HCT116 (cell line): Measurements from ENCODE around the gene ZNF485. TPM values are rescaled to one million over a fixed set of nuclear protein-coding genes. Genes with fewer than 3 reads are reported as not detected.

Experiments used
- ATAC-seq: fragments of 200-7000 bp; cut with Tn5 transposase; 2 replicates; pipeline ENCODE4 v1.9.1; 2020; ENCODE audit warnings: mild to moderate bottlenecking, moderate library complexity
- BruUV-seq: library from RNA; stranded (reverse); fragments of 400-500 nt; replicated peaks from 2 replicates; lab custom pipeline; 2021; lab: Mats Ljungman, UMichigan
- CTCF ChIA-PET: fragments of 300-600 bp; sonication (Branson Sonifier 250); formaldehyde crosslinking; loops from one replicate; lab custom pipeline; 2021; ENCODE audit warnings: antibody characterized with exemption; lab: Charles Lee
- POLR2A ChIA-PET: fragments of 300-600, 350-600 bp; sonication (Branson Sonifier 250); formaldehyde crosslinking; loops from one replicate; lab custom pipeline; 2021; ENCODE audit warnings: antibody characterized with exemption; lab: Charles Lee
- RAD21 ChIA-PET, 2 experiments: fragments of 300-600 bp; sonication (Branson Sonifier 250); formaldehyde crosslinking; loops; one replicate each; lab custom pipeline; 2023; ENCODE audit warnings: low total read pairs in 2 of 2; ENCODE audit not compliant: uncharacterized antibody in 2 of 2, unreplicated experiment in 2 of 2, low non-redundant PET in 1 of 2; lab: Charles Lee
- DNase-seq: peaks from one replicate; pipeline ENCODE4 v3.0.0-alpha.2; 2010; ENCODE audit warnings: low read depth, low spot score
- H2AFZ ChIP-seq: fragments of 200-600 bp; shearing (Covaris generic), sonication (generic); 2 replicates; pipeline ENCODE4 v1.6.1; 2017; ENCODE audit warnings: low read depth, mixed run types, mixed read lengths, antibody characterized with exemption, low read length; ENCODE audit not compliant: poor library complexity, severe bottlenecking
- H3K27ac ChIP-seq: 2 replicates; pipeline ENCODE4 v1.5.1; 2012; ENCODE audit warnings: low read depth, low read length
- H3K27me3 ChIP-seq: fragments of 200-600 bp; sonication (generic); 2 replicates; pipeline ENCODE4 v1.6.1; 2016; ENCODE audit warnings: mixed run types, low read length, mixed read lengths; ENCODE audit not compliant: insufficient read depth
- H3K36me3 ChIP-seq, 2 experiments: fragments of 200-500 bp in 1 of 2; fragments of 200-600 bp in 1 of 2; sonication (Bioruptor generic) in 1 of 2; sonication (generic) in 1 of 2; 2 replicates each; pipeline versions ENCODE4 v1.5.1 to v1.6.1; 2014 to 2016; ENCODE audit warnings: low read length in 2 of 2, inconsistent platforms in 1 of 2, mixed read lengths in 1 of 2, mixed run types in 1 of 2; ENCODE audit not compliant: insufficient read depth in 2 of 2, control insufficient read depth in 1 of 2
- H3K4me1 ChIP-seq, 2 experiments: fragments of 200-600 bp in 1 of 2; sonication (generic) in 1 of 2; 2 replicates each; pipeline versions ENCODE4 v1.5.1 to v1.6.1; 2012 to 2017; ENCODE audit warnings: low read length in 2 of 2, inconsistent platforms in 1 of 2, mild to moderate bottlenecking in 1 of 2, mixed read lengths in 1 of 2, mixed run types in 1 of 2, moderate library complexity in 1 of 2; ENCODE audit not compliant: insufficient read depth in 2 of 2, control insufficient read depth in 1 of 2
- H3K4me2 ChIP-seq: fragments of 200-600 bp; sonication (generic); 2 replicates; pipeline ENCODE4 v1.6.1; 2017; ENCODE audit warnings: mixed run types, low read length, mixed read lengths
- H3K4me3 ChIP-seq, 2 experiments: fragments of 200-600 bp in 1 of 2; sonication (generic) in 1 of 2; replicated peaks in 1 of 2; 2 replicates each; pipeline ENCODE4 v1.5.1; 2011 to 2016; ENCODE audit warnings: low read length in 2 of 2, control low read depth in 1 of 2, low read depth in 1 of 2, mild to moderate bottlenecking in 1 of 2, mixed read lengths in 1 of 2, mixed run types in 1 of 2
- H3K79me2 ChIP-seq: fragments of 200-600 bp; sonication (generic); 2 replicates; pipeline ENCODE4 v1.6.1; 2017; ENCODE audit warnings: mild to moderate bottlenecking, mixed run types, low read length, moderate library complexity, mixed read lengths; ENCODE audit not compliant: insufficient read depth
- H3K9ac ChIP-seq: fragments of 200-600 bp; sonication (generic); 2 replicates; pipeline ENCODE4 v1.6.1; 2016; ENCODE audit warnings: low read length, mixed read lengths
- H3K9me2 ChIP-seq: fragments of 200-600 bp; sonication (generic), shearing (Covaris generic); 2 replicates; pipeline ENCODE4 v1.6.1; 2017; ENCODE audit warnings: mixed run types, mild to moderate bottlenecking, moderate library complexity; ENCODE audit not compliant: insufficient read depth
- H3K9me3 ChIP-seq, 2 experiments: fragments of 200-500 bp in 1 of 2; fragments of 200-600 bp in 1 of 2; sonication (Bioruptor generic) in 1 of 2; sonication (generic) in 1 of 2; 2 replicates each; pipeline ENCODE4 v1.6.1; 2014 to 2017; ENCODE audit warnings: low read length in 2 of 2, mixed read lengths in 2 of 2, inconsistent platforms in 1 of 2, low read depth in 1 of 2, mild to moderate bottlenecking in 1 of 2, mixed run types in 1 of 2, moderate library complexity in 1 of 2; ENCODE audit not compliant: control insufficient read depth in 1 of 2, insufficient read depth in 1 of 2
- H4K20me1 ChIP-seq: fragments of 200-600 bp; sonication (generic), shearing (Covaris generic); 2 replicates; pipeline ENCODE4 v1.6.1; 2017; ENCODE audit warnings: mixed run types, mild to moderate bottlenecking, moderate library complexity; ENCODE audit not compliant: insufficient read depth
- CBX3 ChIP-seq: IDR thresholded peaks from 2 replicates; pipeline ENCODE4 v1.6.1; 2012; ENCODE audit warnings: low read depth
- CEBPB ChIP-seq: IDR thresholded peaks from 2 replicates; pipeline ENCODE4 v1.6.1; 2012; ENCODE audit warnings: low read depth
- CTCF ChIP-seq, 3 experiments: fragments of 200-600 bp in 1 of 3; sonication (generic) in 1 of 3; IDR thresholded peaks in 2 of 3; conservative IDR thresholded peaks in 1 of 3; 2 replicates each; pipeline ENCODE4 v1.5.1; 2012 to 2017; ENCODE audit warnings: low read depth in 2 of 3, low read length in 2 of 3, antibody characterized with exemption in 1 of 3, borderline replicate concordance in 1 of 3, control low read depth in 1 of 3, mild to moderate bottlenecking in 1 of 3, mixed read lengths in 1 of 3, mixed run types in 1 of 3, moderate library complexity in 1 of 3; ENCODE audit not compliant: insufficient read depth in 1 of 3
- EZH2 ChIP-seq: fragments of 200-600 bp; sonication (generic); IDR thresholded peaks from 2 replicates; pipeline ENCODE4 v1.6.1; 2017; ENCODE audit warnings: antibody characterized with exemption, mixed run types
- EZH2phosphoT487 ChIP-seq: fragments of 200-600 bp; IDR thresholded peaks from 2 replicates; pipeline ENCODE4 v1.6.1; 2018; ENCODE audit warnings: antibody characterized with exemption, borderline replicate concordance
- JUND ChIP-seq: IDR thresholded peaks from 2 replicates; pipeline ENCODE4 v1.6.1; 2012
- RAD21 ChIP-seq: IDR thresholded peaks from 2 replicates; pipeline ENCODE4 v1.6.1; 2012; ENCODE audit warnings: low read depth, mild to moderate bottlenecking
- SIN3A ChIP-seq: IDR thresholded peaks from 2 replicates; pipeline ENCODE4 v1.6.1; 2012; ENCODE audit warnings: low read depth
- YY1 ChIP-seq: IDR thresholded peaks from 2 replicates; pipeline ENCODE4 v1.6.1; 2011; ENCODE audit warnings: low read length, low read depth, moderate library complexity, mild to moderate bottlenecking; ENCODE audit not compliant: insufficient replicate concordance; ENCODE audit errors: extremely low read depth
- ZBTB33 ChIP-seq: IDR thresholded peaks from 2 replicates; pipeline ENCODE4 v1.6.1; 2011; ENCODE audit warnings: mild to moderate bottlenecking, low read length, moderate library complexity; ENCODE audit not compliant: insufficient replicate concordance; ENCODE audit errors: extremely low read depth
- intact Hi-C: fragments of 100-400 bp; cut with micrococcal nuclease; formaldehyde crosslinking; loops from 2 replicates; pipeline ENCODE4 v1.10.0; 2022
- total RNA-seq: library from RNA; stranded (reverse); gene quantifications from one replicate; pipeline ENCODE4 v1.2.1, GENCODE V29; 2021; ENCODE audit not compliant: unreplicated experiment

Gene ZNF485
- total RNA-seq, 1 experiment from 2014 or later: 5.8 TPM

GRCh38 chr10:43594944-43595589 lies 11.2 kb upstream of the ZNF485 start:
- Histone ChIP-seq H3K9me3 (no peaks in the 10 kb centered on the region; a peak in 1 of 4 replicates), H3K9ac (no peak overlapping the region), H3K27ac (no peak overlapping the region), H3K4me1 (no peaks in the 10 kb centered on the region), H3K4me3 (no peak overlapping the region), H4K20me1 (no peaks in the 10 kb centered on the region), H3K36me3 (no peaks in the 10 kb centered on the region), H3K27me3 (no peaks in the 10 kb centered on the region)
- no peak for ATAC-seq
- intact Hi-C loops: no loop called here
- no TSS peak for BruUV-seq
- TF ChIP-seq RAD21 (no peak), CEBPB (no peak), EZH2 (no peak), EZH2phosphoT487 (no peak)
- TF ChIP-seq, all 23 proteins: peak for 0
- DNase-seq: no peak
- Histone ChIP-seq H3K79me2 (no peaks in the 10 kb centered on the region), H3K9me2 (no peaks in the 10 kb centered on the region), H2AFZ (no peak overlapping the region), H3K4me2 (no peak overlapping the region; the same call in 1 of the 2 replicates)
- ChIA-PET CTCF (no interaction called here), POLR2A (no interaction called here), RAD21 (no interaction called here)

GRCh38 chr10:43595739-43596298 lies 10.4 kb upstream of the ZNF485 start:
- ATAC-seq (no peak), DNase-seq (no peak)
- Histone ChIP-seq H3K9me2 (no peaks in the 10 kb centered on the region), H4K20me1 (no peaks in the 10 kb centered on the region), H3K4me3 (no peak overlapping the region), H3K4me2 (no peak overlapping the region), H3K9ac (no peak overlapping the region), H3K36me3 (no peaks in the 10 kb centered on the region), H3K4me1 (no peaks in the 10 kb centered on the region), H3K79me2 (no peaks in the 10 kb centered on the region), H2AFZ (no peak overlapping the region), H3K27ac (no peak overlapping the region), H3K27me3 (no peaks in the 10 kb centered on the region), H3K9me3 (no peaks in the 10 kb centered on the region; a peak in 1 of 4 replicates)
- BruUV-seq: no TSS peak
- CTCF ChIA-PET: no interaction called here
- no peak for TF ChIP-seq JUND
- no peak for TF ChIP-seq EZH2phosphoT487
- TF ChIP-seq CBX3: no peak
- TF ChIP-seq SIN3A: no peak
- no peak for TF ChIP-seq CTCF (IDR thresholded peaks at IDR 0.05 in 2 of 3, conservative IDR thresholded peaks at IDR 0.05 in 1 of 3; ENCODE audit: borderline replicate concordance in 1 of 3, insufficient read depth in 1 of 3, low read depth in 2 of 3, low read length in 2 of 3)
- TF ChIP-seq ZBTB33: no peak
- TF ChIP-seq EZH2: no peak
- TF ChIP-seq YY1: no peak
- RAD21 ChIA-PET: no interaction called here
- intact Hi-C loops: no loop called here
- POLR2A ChIA-PET: no interaction called here
